C4-2B (cell line): ENCODE data around the gene LAD1.

Experiments
- ZFX ChIP-seq: fragments of 450-650 bp; IDR thresholded peaks from 2 replicates; pipeline ENCODE4 v1.6.1; 2017
- TF ChIP-seq, protein P1 (sequence below): fragments of 450-650 bp; conservative IDR thresholded peaks from 2 replicates; pipeline ENCODE4 v1.5.1; 2017; ENCODE audit warnings: mild to moderate bottlenecking

DNA sequence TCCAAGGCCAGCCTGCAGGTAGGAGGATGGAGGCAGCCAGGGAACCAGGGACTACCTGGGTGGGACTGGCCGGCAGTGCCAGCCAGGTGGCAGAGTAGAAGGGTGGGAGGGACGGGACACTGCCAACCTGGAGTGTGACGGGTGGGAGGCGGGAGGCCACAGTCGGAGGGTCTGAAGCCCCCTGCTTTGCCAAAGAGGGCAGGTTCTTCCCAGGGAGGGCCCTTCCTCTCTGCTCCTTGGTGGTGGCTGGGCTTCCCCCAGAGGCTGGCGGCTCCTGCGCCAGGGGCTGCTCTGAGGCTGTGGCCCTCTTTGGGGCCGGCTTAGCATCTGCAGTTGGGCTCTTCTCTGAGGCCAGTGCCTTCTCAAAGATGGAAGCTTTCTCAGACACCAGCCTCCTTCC lies 12.9 kb downstream of the LAD1 start:
- TF ChIP-seq, protein P1, sequence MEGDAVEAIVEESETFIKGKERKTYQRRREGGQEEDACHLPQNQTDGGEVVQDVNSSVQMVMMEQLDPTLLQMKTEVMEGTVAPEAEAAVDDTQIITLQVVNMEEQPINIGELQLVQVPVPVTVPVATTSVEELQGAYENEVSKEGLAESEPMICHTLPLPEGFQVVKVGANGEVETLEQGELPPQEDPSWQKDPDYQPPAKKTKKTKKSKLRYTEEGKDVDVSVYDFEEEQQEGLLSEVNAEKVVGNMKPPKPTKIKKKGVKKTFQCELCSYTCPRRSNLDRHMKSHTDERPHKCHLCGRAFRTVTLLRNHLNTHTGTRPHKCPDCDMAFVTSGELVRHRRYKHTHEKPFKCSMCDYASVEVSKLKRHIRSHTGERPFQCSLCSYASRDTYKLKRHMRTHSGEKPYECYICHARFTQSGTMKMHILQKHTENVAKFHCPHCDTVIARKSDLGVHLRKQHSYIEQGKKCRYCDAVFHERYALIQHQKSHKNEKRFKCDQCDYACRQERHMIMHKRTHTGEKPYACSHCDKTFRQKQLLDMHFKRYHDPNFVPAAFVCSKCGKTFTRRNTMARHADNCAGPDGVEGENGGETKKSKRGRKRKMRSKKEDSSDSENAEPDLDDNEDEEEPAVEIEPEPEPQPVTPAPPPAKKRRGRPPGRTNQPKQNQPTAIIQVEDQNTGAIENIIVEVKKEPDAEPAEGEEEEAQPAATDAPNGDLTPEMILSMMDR: no peak
- TF ChIP-seq ZFX: no peak
